GM23248 (cell line): Measurements from ENCODE around the gene TTF1. TPM values are rescaled to one million over a fixed set of nuclear protein-coding genes. Genes with fewer than 3 reads are reported as not detected.
A peak's percentile ranks its signal among the peaks of the same experiment; 100 is the strongest.

Experiments
- DNase-seq: peaks from one replicate; pipeline ENCODE4 v3.0.0-alpha.2; 2015
- H2AFZ ChIP-seq: fragments of 200-600 bp; sonication (generic); 2 replicates; pipeline ENCODE4 v1.6.1; 2016; ENCODE audit warnings: antibody characterized with exemption
- H3F3A ChIP-seq: fragments of 200-600 bp; sonication (generic); 2 replicates; pipeline ENCODE4 v1.6.1; 2016; ENCODE audit warnings: mild to moderate bottlenecking, antibody characterized with exemption, mixed run types; ENCODE audit not compliant: insufficient read depth
- H3K27ac ChIP-seq: fragments of 200-600 bp; sonication (generic); 2 replicates; pipeline ENCODE4 v1.5.1; 2016; ENCODE audit warnings: mild to moderate bottlenecking
- H3K27me3 ChIP-seq: fragments of 200-600 bp; sonication (generic); replicated peaks from 2 replicates; pipeline ENCODE4 v1.6.1; 2016; ENCODE audit warnings: mild to moderate bottlenecking; ENCODE audit not compliant: insufficient read depth
- H3K36me3 ChIP-seq: fragments of 200-600 bp; sonication (generic); 2 replicates; pipeline ENCODE4 v1.6.1; 2016; ENCODE audit warnings: low read depth, mild to moderate bottlenecking
- H3K4me1 ChIP-seq: fragments of 200-600 bp; sonication (generic); 2 replicates; pipeline ENCODE4 v1.6.1; 2016; ENCODE audit warnings: mild to moderate bottlenecking; ENCODE audit not compliant: insufficient read depth
- H3K4me2 ChIP-seq: fragments of 200-600 bp; sonication (generic); one replicate; pipeline ENCODE4 v1.6.1; 2016; ENCODE audit warnings: mild to moderate bottlenecking; ENCODE audit not compliant: unreplicated experiment
- H3K4me3 ChIP-seq: fragments of 200-600 bp; sonication (generic); 2 replicates; pipeline ENCODE4 v1.5.1; 2016; ENCODE audit warnings: mild to moderate bottlenecking
- H3K79me2 ChIP-seq: fragments of 200-600 bp; sonication (generic); 2 replicates; pipeline ENCODE4 v1.6.1; 2016; ENCODE audit warnings: mild to moderate bottlenecking; ENCODE audit not compliant: insufficient read depth
- H3K9ac ChIP-seq: fragments of 200-600 bp; sonication (generic); 2 replicates; pipeline ENCODE4 v1.6.1; 2016; ENCODE audit warnings: mild to moderate bottlenecking
- H3K9me2 ChIP-seq: fragments of 200-600 bp; sonication (generic); 2 replicates; pipeline ENCODE4 v1.6.1; 2016; ENCODE audit warnings: mixed run types, mild to moderate bottlenecking, moderate library complexity; ENCODE audit not compliant: insufficient read depth
- H3K9me3 ChIP-seq: fragments of 200-600 bp; sonication (generic); one replicate; pipeline ENCODE4 v1.6.1; 2017; ENCODE audit warnings: low read depth
- H4K20me1 ChIP-seq: fragments of 200-600 bp; sonication (generic); 2 replicates; pipeline ENCODE4 v1.6.0; 2016; ENCODE audit not compliant: insufficient read depth
- EZH2 ChIP-seq: fragments of 200-600 bp; sonication (generic); IDR thresholded peaks from 2 replicates; pipeline ENCODE4 v1.6.1; 2018; ENCODE audit warnings: antibody characterized with exemption, mild to moderate bottlenecking; ENCODE audit not compliant: insufficient read depth, poor library complexity, severe bottlenecking
- EZH2phosphoT487 ChIP-seq: fragments of 200-600 bp; sonication (generic); IDR thresholded peaks from 2 replicates; pipeline ENCODE4 v1.6.1; 2018; ENCODE audit warnings: antibody characterized with exemption, moderate library complexity, mild to moderate bottlenecking, low read depth; ENCODE audit not compliant: insufficient read depth
- WGBS, 2 experiments: methylation state at CpG; one replicate each; pipeline ENCODE4 v1.1.6; 2015 to 2017; ENCODE audit warnings: low lambda C conversion rate in 2 of 2, low coverage in 1 of 2; ENCODE audit errors: missing lambda C conversion rate in 2 of 2; 5-methylcytosine and 5-hydroxymethylcytosine counted together
- in situ Hi-C: fragments of 300-500 bp; cut with MboI; formaldehyde crosslinking; loops from 2 replicates; pipeline ENCODE4 v1.15.0; 2020
- polyA plus RNA-seq: library from polyadenylated mRNA; unstranded; fragments of >200 nt; fragmentation: Nextera tagmentation; extraction: Ambion mirVana; gene quantifications from 2 replicates; pipeline ENCODE4 v1.2.1, GENCODE V29; 2016
- total RNA-seq: library from RNA; depleted of rRNA; stranded (reverse); fragments of >200 nt; shearing (Covaris generic); gene quantifications from 2 replicates; pipeline ENCODE4 v1.2.3, GENCODE V29; 2014

Gene TTF1
- total and polyA plus RNA-seq, 2 experiments from 2014 or later: 5.3 to 6.7 TPM

DNA sequence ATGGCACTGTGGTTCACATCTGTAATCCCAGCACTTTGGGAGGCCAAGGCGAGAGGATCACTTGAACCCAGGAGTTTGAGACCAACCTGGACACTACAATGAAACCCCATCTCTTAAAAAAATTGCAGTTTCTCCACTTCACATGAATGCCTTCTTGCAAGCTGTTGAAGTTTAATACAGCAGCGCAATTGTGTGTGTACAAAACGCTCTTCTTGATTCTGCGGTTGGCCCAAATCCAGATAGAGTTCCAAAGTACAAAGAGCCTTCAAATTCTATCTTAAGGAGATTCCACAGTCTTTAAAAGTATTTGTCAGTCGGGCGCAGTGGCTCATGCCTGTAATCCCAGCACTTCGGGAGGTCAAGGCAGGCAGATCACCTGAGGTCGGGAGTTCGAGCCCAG, 42.6 kb downstream of the TTF1 start:
- 89% methylated on average over 9 of the region's 9 CpGs for WGBS, 2 experiments
- DNase-seq: no peak
- Histone ChIP-seq H2AFZ (no peak overlapping the region), H3K4me2 (no peak overlapping the region), H4K20me1 (no peaks in the 10 kb centered on the region), H3K9me2 (no peaks in the 10 kb centered on the region), H3K27me3 (no peaks in the 10 kb centered on the region), H3K27ac (no peak overlapping the region), H3K4me1 (no peaks in the 10 kb centered on the region), H3K36me3 (no peaks in the 10 kb centered on the region), H3F3A (no peaks in the 10 kb centered on the region), H3K79me2 (no peaks in the 10 kb centered on the region), H3K9me3 (no peaks in the 10 kb centered on the region), H3K4me3 (no peak overlapping the region), H3K9ac (no peak overlapping the region)
- in situ Hi-C loops: no loop called here
- TF ChIP-seq EZH2phosphoT487 (no peak), EZH2 (no peak)

DNA sequence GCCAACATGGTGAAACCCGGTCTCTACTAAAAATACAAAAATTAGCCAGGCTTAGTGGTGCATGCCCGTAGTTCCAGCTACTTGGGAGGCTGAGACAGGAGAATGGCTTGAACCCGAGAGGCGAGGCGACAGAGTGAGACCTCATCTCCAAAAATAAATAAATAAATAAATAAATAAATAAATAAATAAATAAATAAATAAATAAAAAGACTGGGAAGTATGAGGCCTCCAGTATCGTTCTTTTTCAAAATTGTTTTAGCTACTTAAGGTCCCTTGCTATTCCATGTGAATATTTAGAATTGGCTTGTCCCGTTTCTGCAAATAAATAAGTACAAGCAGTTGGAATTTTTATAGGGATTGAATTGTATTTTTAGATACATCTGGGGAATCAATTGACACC, 48.9 kb downstream of the TTF1 start:
- Histone ChIP-seq H4K20me1 (peaks cover 5% of the 10 kb centered on the region; the same call in 1 of the 2 replicates), H3K9me3 (no peaks in the 10 kb centered on the region), H3K4me2 (no peak overlapping the region), H3K4me3 (no peak overlapping the region), H3K27ac (no peak overlapping the region), H3K79me2 (peaks cover 20% of the 10 kb centered on the region), H3K27me3 (no peaks in the 10 kb centered on the region), H2AFZ (no peak overlapping the region), H3F3A (no peaks in the 10 kb centered on the region), H3K9me2 (no peaks in the 10 kb centered on the region), H3K9ac (no peak overlapping the region), H3K4me1 (peaks cover 11% of the 10 kb centered on the region), H3K36me3 (peaks cover 2% of the 10 kb centered on the region; the same call in 1 of the 2 replicates)
- in situ Hi-C loops: no loop called here
- WGBS, 2 experiments: 83 to 88% methylated on average over 7 of the region's 7 CpGs
- no peak for TF ChIP-seq EZH2
- no peak for TF ChIP-seq EZH2phosphoT487
- DNase-seq: no peak

DNA sequence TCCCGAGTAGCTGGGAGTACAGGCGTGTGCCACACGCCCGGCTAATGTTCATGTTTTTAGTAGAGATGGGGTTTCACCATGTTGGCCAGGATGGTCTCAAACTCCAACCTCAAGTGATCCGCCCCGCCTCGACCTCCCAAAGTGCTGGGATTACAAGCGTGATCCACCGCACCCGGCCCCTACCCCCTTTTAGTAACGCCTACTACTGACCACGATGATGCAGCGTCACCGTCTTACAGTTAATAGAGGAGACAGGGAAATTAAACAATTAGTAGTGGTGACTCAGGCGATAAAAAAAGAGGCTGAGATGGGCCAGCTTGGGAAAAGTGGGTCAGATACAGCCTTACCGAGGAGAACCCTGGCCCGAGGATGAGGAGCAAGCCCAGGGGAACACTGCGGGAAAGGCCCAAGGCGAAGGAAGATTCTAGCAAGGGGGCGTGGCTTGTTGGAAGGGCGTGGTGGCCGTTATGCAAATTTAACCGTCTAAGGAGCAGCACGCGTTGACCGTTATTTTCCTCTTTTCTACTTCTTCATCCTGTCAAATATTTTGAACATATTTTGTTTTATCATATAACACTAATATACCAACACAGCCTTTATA, 50.2 kb downstream of the TTF1 start:
- Histone ChIP-seq H3K27ac (no peak overlapping the region), H3K4me2 (no peak overlapping the region), H3K9ac (no peak overlapping the region), H3K9me2 (no peaks in the 10 kb centered on the region), H3K27me3 (no peaks in the 10 kb centered on the region), H3K4me3 (no peak overlapping the region), H3K4me1 (peaks cover 25% of the 10 kb centered on the region), H3K9me3 (no peaks in the 10 kb centered on the region), H3K79me2 (peaks cover 33% of the 10 kb centered on the region), H3F3A (peaks cover 8% of the 10 kb centered on the region; the same call in 1 of the 2 replicates), H4K20me1 (peaks cover 5% of the 10 kb centered on the region; the same call in 1 of the 2 replicates), H2AFZ (no peak overlapping the region), H3K36me3 (peaks cover 14% of the 10 kb centered on the region)
- TF ChIP-seq EZH2: no peak
- no peak for TF ChIP-seq EZH2phosphoT487
- no peak for DNase-seq
- in situ Hi-C loops: no loop called here
- WGBS, 2 experiments: 80% methylated on average over 26 of the region's 26 CpGs

DNA sequence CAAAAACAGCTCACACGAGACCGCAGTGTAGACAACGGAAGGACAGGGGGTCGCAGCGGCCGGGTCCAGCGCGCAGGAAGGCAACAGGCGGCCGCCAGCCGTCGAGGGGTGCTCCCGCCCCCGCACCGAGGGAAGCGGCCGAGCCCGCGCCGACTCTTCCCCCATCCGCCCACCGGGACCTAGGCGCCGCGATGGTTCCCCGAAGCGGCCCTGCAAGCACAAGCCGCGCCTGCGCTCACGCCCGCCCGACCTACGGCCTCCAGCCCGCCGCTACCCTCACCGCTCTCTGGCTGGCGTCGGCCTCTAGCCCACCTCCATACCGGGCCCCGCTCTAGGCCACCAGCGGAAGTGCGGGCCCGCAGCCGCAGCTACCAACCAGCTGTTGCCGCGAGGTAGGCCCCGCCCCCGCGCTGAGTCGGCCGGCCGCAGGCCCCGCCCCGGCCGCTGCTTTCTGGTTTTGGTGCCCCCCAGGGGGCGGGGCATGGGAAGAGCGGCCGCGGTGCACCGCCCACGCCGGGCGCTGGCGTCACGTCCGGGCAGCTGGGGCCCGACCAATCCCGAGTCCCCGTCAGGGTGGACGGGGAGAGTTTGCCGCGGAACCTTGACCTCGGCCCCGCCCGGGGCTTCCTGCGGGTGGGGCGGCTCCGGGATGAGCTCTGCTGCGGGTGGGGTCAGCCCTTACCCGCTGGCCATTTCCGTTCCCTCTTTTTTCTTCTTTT, 51.8 kb downstream of the TTF1 start, which contains the start of gene SETX:
Gene SETX (minus strand): TSS at position 350 of the 719 bp plus-strand sequence. CDS start 5,558 bp downstream, outside the sequence.
- Histone ChIP-seq H3K27ac (peak within 1 kb of the TSS; percentile 87), H3K9me2 (no peaks in the 10 kb centered on the region), H3K4me3 (peak within 1 kb of the TSS; percentile 98), H3K27me3 (no peaks in the 10 kb centered on the region), H3K79me2 (peaks cover 49% of the 10 kb centered on the region), H2AFZ (peak within 1 kb of the TSS; percentile 98), H3K9me3 (no peaks in the 10 kb centered on the region), H3K9ac (peak within 1 kb of the TSS; percentile 95), H4K20me1 (peaks cover 5% of the 10 kb centered on the region; the same call in 1 of the 2 replicates), H3K36me3 (peaks cover 22% of the 10 kb centered on the region), H3F3A (peaks cover 13% of the 10 kb centered on the region; the same call in 1 of the 2 replicates), H3K4me2 (peak within 1 kb of the TSS; percentile 99), H3K4me1 (peaks cover 40% of the 10 kb centered on the region)
- WGBS, 2 experiments: 1 to 4% methylated on average over 47 to 70 of the region's 82 CpGs
- in situ Hi-C loops: no loop called here
- DNase-seq: peak; percentile 99
- TF ChIP-seq EZH2phosphoT487 (no peak), EZH2 (no peak)
